Measurements from ENCODE around the gene RIOX2. TPM values are rescaled to one million over a fixed set of nuclear protein-coding genes. Genes with fewer than 3 reads are reported as not detected.

The RIOX2 gene
- polyA plus RNA-seq, 1 experiment = 27.3 TPM

GRCh38 chr3:97991293-97991682, 19.1 kb upstream of the RIOX2 start:
- H3K9me3 ChIP-seq (ENCODE audit: control insufficient read depth, insufficient read depth, low read length) = no peaks in the 10 kb centered on the region
- no peak for DNase-seq (ENCODE audit: low read depth, low spot score)
- H3K4me3 ChIP-seq (ENCODE audit: low read depth, low read length) = no peak overlapping the region
- ChIA-PET POLR2A (no interaction called here), CTCF (no interaction called here)
- peaks cover 4% of the 10 kb centered on the region for H3K27me3 ChIP-seq (ENCODE audit: control insufficient read depth, insufficient read depth, low read length)
- H3K27ac ChIP-seq (ENCODE audit: low read depth, low read length) = no peak overlapping the region
- TF ChIP-seq, protein P1, sequence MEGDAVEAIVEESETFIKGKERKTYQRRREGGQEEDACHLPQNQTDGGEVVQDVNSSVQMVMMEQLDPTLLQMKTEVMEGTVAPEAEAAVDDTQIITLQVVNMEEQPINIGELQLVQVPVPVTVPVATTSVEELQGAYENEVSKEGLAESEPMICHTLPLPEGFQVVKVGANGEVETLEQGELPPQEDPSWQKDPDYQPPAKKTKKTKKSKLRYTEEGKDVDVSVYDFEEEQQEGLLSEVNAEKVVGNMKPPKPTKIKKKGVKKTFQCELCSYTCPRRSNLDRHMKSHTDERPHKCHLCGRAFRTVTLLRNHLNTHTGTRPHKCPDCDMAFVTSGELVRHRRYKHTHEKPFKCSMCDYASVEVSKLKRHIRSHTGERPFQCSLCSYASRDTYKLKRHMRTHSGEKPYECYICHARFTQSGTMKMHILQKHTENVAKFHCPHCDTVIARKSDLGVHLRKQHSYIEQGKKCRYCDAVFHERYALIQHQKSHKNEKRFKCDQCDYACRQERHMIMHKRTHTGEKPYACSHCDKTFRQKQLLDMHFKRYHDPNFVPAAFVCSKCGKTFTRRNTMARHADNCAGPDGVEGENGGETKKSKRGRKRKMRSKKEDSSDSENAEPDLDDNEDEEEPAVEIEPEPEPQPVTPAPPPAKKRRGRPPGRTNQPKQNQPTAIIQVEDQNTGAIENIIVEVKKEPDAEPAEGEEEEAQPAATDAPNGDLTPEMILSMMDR (IDR thresholded peaks at IDR 0.05; ENCODE audit: low read depth, low read length) = no peak

DNA sequence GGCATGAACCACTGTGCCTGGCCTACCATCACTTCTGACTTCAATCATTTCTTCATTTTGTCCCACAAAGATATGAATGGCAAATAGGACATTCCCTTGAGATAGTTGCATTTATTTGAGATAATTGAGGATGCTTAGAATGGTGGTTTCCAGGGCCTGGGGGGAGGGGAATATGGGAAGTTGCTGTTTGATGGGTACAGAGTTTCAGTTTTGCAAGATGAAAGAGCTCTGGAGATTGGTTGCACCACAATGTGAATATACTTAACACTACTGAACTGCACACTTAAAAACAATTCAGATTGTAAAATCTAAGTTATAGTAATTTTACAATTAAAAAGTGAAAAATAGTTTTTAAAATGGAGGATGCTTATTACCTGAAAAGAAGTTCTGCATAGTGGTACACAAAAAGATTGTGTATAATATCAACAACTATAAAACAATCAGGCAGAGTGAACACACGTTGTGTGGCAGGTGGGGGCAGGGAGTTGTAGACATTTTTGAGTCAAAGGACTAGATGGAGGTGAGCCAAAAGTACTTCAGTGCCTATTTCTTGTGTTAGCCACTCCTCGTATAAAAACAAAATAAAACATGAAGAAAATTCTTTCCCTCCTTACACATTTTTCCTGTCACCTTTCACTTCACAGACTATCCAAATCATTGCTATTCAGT, 18.5 kb upstream of the RIOX2 start:
- ChIA-PET POLR2A (no interaction called here), CTCF (no interaction called here)
- DNase-seq (ENCODE audit: low read depth, low spot score) = no peak
- Histone ChIP-seq H3K27ac (ENCODE audit: low read depth, low read length) (no peak overlapping the region), H3K4me3 (ENCODE audit: low read depth, low read length) (no peak overlapping the region), H3K9me3 (ENCODE audit: control insufficient read depth, insufficient read depth, low read length) (no peaks in the 10 kb centered on the region), H3K27me3 (ENCODE audit: control insufficient read depth, insufficient read depth, low read length) (peaks cover 4% of the 10 kb centered on the region)
- TF ChIP-seq, protein P1 (IDR thresholded peaks at IDR 0.05; ENCODE audit: low read depth, low read length) = no peak

- ChIA-PET POLR2A (no interaction called here), CTCF (no interaction called here)
- Histone ChIP-seq H3K9me3 (ENCODE audit: control insufficient read depth, insufficient read depth, low read length) (no peaks in the 10 kb centered on the region), H3K27me3 (ENCODE audit: control insufficient read depth, insufficient read depth, low read length) (peaks cover 4% of the 10 kb centered on the region), H3K4me3 (ENCODE audit: low read depth, low read length) (no peak overlapping the region), H3K27ac (ENCODE audit: low read depth, low read length) (no peak overlapping the region)
- TF ChIP-seq, protein P1 (IDR thresholded peaks at IDR 0.05; ENCODE audit: low read depth, low read length) = no peak
- DNase-seq (ENCODE audit: low read depth, low spot score) = no peak
Measured at GRCh38 chr3:97988784-97989568, 16.7 kb upstream of the RIOX2 start.

DNA sequence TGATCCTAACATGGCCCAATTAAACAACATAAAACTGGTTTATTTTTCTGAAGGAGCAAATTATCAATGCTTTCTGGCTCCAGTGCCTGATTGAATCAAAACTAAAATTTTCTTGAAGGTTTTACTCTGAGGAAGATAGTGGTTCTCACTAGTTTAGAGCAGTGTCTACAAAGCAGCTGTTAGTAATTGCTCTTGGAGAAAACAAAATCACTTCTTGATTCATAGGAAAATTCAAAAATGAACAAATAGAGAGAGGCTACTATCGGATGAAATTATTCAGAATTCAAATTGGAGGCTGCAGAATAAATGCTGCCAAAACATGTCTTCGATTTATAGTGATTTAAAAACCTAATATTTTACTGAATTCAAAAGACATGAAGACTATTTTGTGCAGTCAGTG, 15.1 kb upstream of the RIOX2 start:
- H3K27ac ChIP-seq (ENCODE audit: low read depth, low read length) = no peak overlapping the region
- POLR2A ChIA-PET = no interaction called here
- H3K9me3 ChIP-seq (ENCODE audit: control insufficient read depth, insufficient read depth, low read length) = no peaks in the 10 kb centered on the region
- CTCF ChIA-PET = interaction anchor here (0.6 to 0.9 kb wide), 3 partner anchors 23 to 97 kb away, joined by 3 read pairs; no protein-coding TSS in a partner anchor
- peaks cover 5% of the 10 kb centered on the region for H3K27me3 ChIP-seq (ENCODE audit: control insufficient read depth, insufficient read depth, low read length)
- H3K4me3 ChIP-seq (ENCODE audit: low read depth, low read length) = no peak overlapping the region
- TF ChIP-seq, protein P1 (IDR thresholded peaks at IDR 0.05; ENCODE audit: low read depth, low read length) = no peak
- DNase-seq (ENCODE audit: low read depth, low spot score) = no peak

- no peaks in the 10 kb centered on the region for H3K9me3 ChIP-seq (ENCODE audit: control insufficient read depth, insufficient read depth, low read length)
- TF ChIP-seq, protein P1 (IDR thresholded peaks at IDR 0.05; ENCODE audit: low read depth, low read length) = no peak
- H3K27ac ChIP-seq (ENCODE audit: low read depth, low read length) = no peak overlapping the region
- peaks cover 9% of the 10 kb centered on the region for H3K27me3 ChIP-seq (ENCODE audit: control insufficient read depth, insufficient read depth, low read length)
- no peak for DNase-seq (ENCODE audit: low read depth, low spot score)
- ChIA-PET CTCF (interaction anchor here (1.9 kb wide), 1 partner anchor 39 kb away, joined by 12 read pairs; no protein-coding TSS in a partner anchor), POLR2A (no interaction called here)
- H3K4me3 ChIP-seq (ENCODE audit: low read depth, low read length) = no peak overlapping the region
Measured at GRCh38 chr3:97983933-97984491, 11.8 kb upstream of the RIOX2 start.
